Upper lobe of left lung (tissue), 6 donors: ENCODE data around the gene GPR146. TPM values are rescaled to one million over a fixed set of nuclear protein-coding genes. Genes with fewer than 3 reads are reported as not detected.
A peak's percentile ranks its signal among the peaks of the same experiment; 100 is the strongest.

Experiments
- ATAC-seq, 2 donors: fragments of 200-7000 bp; cut with Tn5 transposase; one replicate each; pipeline ENCODE4 v1.9.1; 2022; ENCODE audit warnings: mild to moderate bottlenecking in 2 of 2, moderate library complexity in 2 of 2; ENCODE audit not compliant: low FRiP score in 2 of 2
- DNase-seq, 2 donors: peaks; one replicate each; pipeline ENCODE4 v3.0.0-alpha.2; 2019 to 2020
- H3K27ac ChIP-seq, 4 donors: fragments of 200-600 bp; sonication (generic); one replicate each; pipeline ENCODE4 v1.5.1; 2016 to 2019
- H3K27me3 ChIP-seq, 4 donors: fragments of 200-600 bp; sonication (generic); one replicate each; pipeline ENCODE4 v1.5.1; 2017 to 2019
- H3K36me3 ChIP-seq, 4 donors: fragments of 200-600 bp; sonication (generic); one replicate each; pipeline ENCODE4 v1.5.1; 2016 to 2019
- H3K4me1 ChIP-seq, 4 donors: fragments of 200-600 bp; sonication (generic); one replicate each; pipeline ENCODE4 v1.5.1; 2018 to 2019
- H3K4me3 ChIP-seq, 4 donors: fragments of 200-600 bp; sonication (generic); one replicate each; pipeline ENCODE4 v1.5.1; 2017 to 2019; ENCODE audit warnings: mild to moderate bottlenecking in 2 of 4, moderate library complexity in 1 of 4
- H3K9me3 ChIP-seq, 4 donors: fragments of 200-600 bp; sonication (generic); one replicate each; pipeline ENCODE4 v1.5.1; 2018 to 2019
- CTCF ChIP-seq, 6 experiments: fragments of 450-650 bp in 4 of 6; fragments of 200-600 bp in 2 of 6; sonication (generic) in 2 of 6; IDR thresholded peaks; one replicate each; pipeline ENCODE4 v1.5.1; 2016 to 2019; ENCODE audit warnings: antibody characterized with exemption in 6 of 6
- EP300 ChIP-seq, 4 donors: sonication (generic); formaldehyde crosslinking; IDR thresholded peaks; one replicate each; pipeline ENCODE4 v1.5.1; 2017; ENCODE audit warnings: antibody characterized with exemption in 4 of 4, control low read depth in 2 of 4
- POLR2A ChIP-seq, 4 donors: fragments of 450-650 bp; IDR thresholded peaks; one replicate each; pipeline ENCODE4 v1.5.1; 2016 to 2017; ENCODE audit warnings: antibody characterized with exemption in 4 of 4, mild to moderate bottlenecking in 2 of 4
- POLR2AphosphoS5 ChIP-seq, 2 donors: sonication (generic); formaldehyde crosslinking; IDR thresholded peaks; one replicate each; pipeline ENCODE4 v1.5.1; 2017; ENCODE audit warnings: antibody characterized with exemption in 2 of 2
- WGBS, 2 donors: methylation state at CpG; one replicate each; pipeline ENCODE4 v1.1.5; 2017 to 2018; 5-methylcytosine and 5-hydroxymethylcytosine counted together
- total RNA-seq, 6 donors: library from RNA; depleted of rRNA in 4 of 6; stranded (reverse); fragments of >200 nt in 4 of 6; gene quantifications; one replicate each; pipeline versions ENCODE4 v1.1.0 to v1.2.1, GENCODE V29; 2016 to 2021
- donor health status: DM: no; HTN: no; CAD: no; lungs with moderate emphysema.
- donor health status: DM: no; HTN: yes; CAD: no; lungs with severe emphysema.

The GPR146 gene
- total RNA-seq, 6 donors from 2014 or later = 11.2 to 32.8 (median 28.9) TPM

GRCh38 chr7:1016577-1017531, 27.5 kb upstream of the GPR146 start:
- no peak overlapping the region for H3K27ac ChIP-seq
- ATAC-seq (no peak), DNase-seq (peak in 1 of 2 donors; percentile 57)
- 88 to 93% methylated on average over 6 to 33 of the region's 51 CpGs for WGBS, 2 donors
- peaks cover 0 to 20% (median 6%) of the 10 kb centered on the region in 4 donors for H3K36me3 ChIP-seq
- TF ChIP-seq EP300 (IDR thresholded peaks at IDR 0.05) (no peak), POLR2AphosphoS5 (IDR thresholded peaks at IDR 0.05) (no peak), CTCF (IDR thresholded peaks at IDR 0.05) (no peak), POLR2A (IDR thresholded peaks at IDR 0.05) (no peak)
- H3K27me3 ChIP-seq = no peaks in the 10 kb centered on the region
- peaks cover 0 to 2% (median 0%) of the 10 kb centered on the region in 4 donors for H3K4me1 ChIP-seq
- H3K9me3 ChIP-seq = no peaks in the 10 kb centered on the region
- H3K4me3 ChIP-seq = no peak overlapping the region

- TF ChIP-seq CTCF (IDR thresholded peaks at IDR 0.05) (no peak), EP300 (IDR thresholded peaks at IDR 0.05) (no peak), POLR2AphosphoS5 (IDR thresholded peaks at IDR 0.05) (no peak), POLR2A (IDR thresholded peaks at IDR 0.05) (no peak)
- no peak overlapping the region for H3K4me3 ChIP-seq
- H3K9me3 ChIP-seq = no peaks in the 10 kb centered on the region
- DNase-seq (peak in 1 of 2 donors; percentile 72), ATAC-seq (no peak)
- 89 to 93% methylated on average over 23 to 30 of the region's 34 CpGs for WGBS, 2 donors
- no peak overlapping the region for H3K27ac ChIP-seq
- no peaks in the 10 kb centered on the region for H3K27me3 ChIP-seq
- H3K4me1 ChIP-seq = no peaks in the 10 kb centered on the region
- H3K36me3 ChIP-seq = peaks cover 0 to 20% (median 6%) of the 10 kb centered on the region in 4 donors
These were observed 26.6 kb upstream of the GPR146 start for GRCh38 chr7:1017586-1018333.

- ATAC-seq (no peak), DNase-seq (peak in 1 of 2 donors; percentile 77)
- H3K4me1 ChIP-seq = no peaks in the 10 kb centered on the region
- no peaks in the 10 kb centered on the region for H3K27me3 ChIP-seq
- H3K4me3 ChIP-seq = no peak overlapping the region
- H3K36me3 ChIP-seq = peaks cover 0 to 20% (median 8%) of the 10 kb centered on the region in 4 donors
- no peak overlapping the region for H3K27ac ChIP-seq
- TF ChIP-seq POLR2AphosphoS5 (IDR thresholded peaks at IDR 0.05) = no peak
- TF ChIP-seq POLR2A (IDR thresholded peaks at IDR 0.05) = no peak
- no peak for TF ChIP-seq EP300 (IDR thresholded peaks at IDR 0.05)
- no peak for TF ChIP-seq CTCF (IDR thresholded peaks at IDR 0.05)
- no peaks in the 10 kb centered on the region for H3K9me3 ChIP-seq
- WGBS, 2 donors = 86 to 90% methylated on average over 10 to 13 of the region's 13 CpGs
These were observed 26.0 kb upstream of the GPR146 start for GRCh38 chr7:1018334-1018695.

GRCh38 chr7:1019255-1019785, 25.0 kb upstream of the GPR146 start:
- H3K27ac ChIP-seq = no peak overlapping the region
- H3K36me3 ChIP-seq = peaks cover 0 to 20% (median 8%) of the 10 kb centered on the region in 4 donors
- H3K27me3 ChIP-seq = no peaks in the 10 kb centered on the region
- DNase-seq = peak in 1 of 2 donors; percentile 69
- no peaks in the 10 kb centered on the region for H3K9me3 ChIP-seq
- TF ChIP-seq EP300 (IDR thresholded peaks at IDR 0.05) (no peak), CTCF (IDR thresholded peaks at IDR 0.05) (no peak), POLR2A (IDR thresholded peaks at IDR 0.05) (no peak), POLR2AphosphoS5 (IDR thresholded peaks at IDR 0.05) (no peak)
- 87 to 88% methylated on average over 9 to 14 of the region's 14 CpGs for WGBS, 2 donors
- H3K4me1 ChIP-seq = no peaks in the 10 kb centered on the region
- H3K4me3 ChIP-seq = no peak overlapping the region
- ATAC-seq = no peak
